Osteocyte (in vitro differentiated cells): ENCODE measurements around the gene MYO1B. TPM values are rescaled to one million over a fixed set of nuclear protein-coding genes. Genes with fewer than 3 reads are reported as not detected.

Experiments
- DNase-seq: peaks from one replicate; pipeline ENCODE4 v3.0.0; 2021; ENCODE audit warnings: mixed read lengths; ENCODE audit not compliant: unreplicated experiment; ENCODE audit errors: extremely low spot score
- H3K27ac Mint-ChIP-seq: one replicate; pipeline ENCODE4 v1.8.0; 2021; ENCODE audit warnings: mild to moderate bottlenecking, mixed read lengths; ENCODE audit not compliant: unreplicated experiment
- H3K27me3 Mint-ChIP-seq: one replicate; pipeline ENCODE4 v1.8.0; 2021; ENCODE audit warnings: mixed read lengths; ENCODE audit not compliant: unreplicated experiment
- H3K36me3 Mint-ChIP-seq: one replicate; pipeline ENCODE4 v1.8.0; 2021; ENCODE audit warnings: mixed read lengths; ENCODE audit not compliant: unreplicated experiment
- H3K4me1 Mint-ChIP-seq: one replicate; pipeline ENCODE4 v1.8.0; 2021; ENCODE audit warnings: mixed read lengths; ENCODE audit not compliant: unreplicated experiment
- H3K4me3 Mint-ChIP-seq: one replicate; pipeline ENCODE4 v1.8.0; 2021; ENCODE audit warnings: mild to moderate bottlenecking, moderate library complexity, mixed read lengths; ENCODE audit not compliant: unreplicated experiment
- H3K9me3 Mint-ChIP-seq: one replicate; pipeline ENCODE4 v1.8.0; 2021; ENCODE audit warnings: mixed read lengths; ENCODE audit not compliant: unreplicated experiment
- total RNA-seq: library from RNA; stranded (reverse); gene quantifications from 2 replicates; pipeline ENCODE4 v1.2.1, GENCODE V29; 2021
- TF ChIP-seq, protein P1 (sequence below): fragments of 200-600 bp; sonication (generic); IDR thresholded peaks from 2 replicates; pipeline ENCODE4 v1.5.0; 2021; ENCODE audit warnings: antibody characterized with exemption, mild to moderate bottlenecking, moderate library complexity

The MYO1B gene
- total RNA-seq, 1 donor from 2014 or later = 91.1 TPM

- Mint-ChIP-seq H3K27me3 (no peaks in the 10 kb centered on the region), H3K9me3 (no peaks in the 10 kb centered on the region), H3K4me3 (peak overlapping the region; percentile 42), H3K4me1 (peaks cover 49% of the 10 kb centered on the region), H3K36me3 (no peaks in the 10 kb centered on the region), H3K27ac (peak overlapping the region; percentile 79)
- TF ChIP-seq, protein P1, sequence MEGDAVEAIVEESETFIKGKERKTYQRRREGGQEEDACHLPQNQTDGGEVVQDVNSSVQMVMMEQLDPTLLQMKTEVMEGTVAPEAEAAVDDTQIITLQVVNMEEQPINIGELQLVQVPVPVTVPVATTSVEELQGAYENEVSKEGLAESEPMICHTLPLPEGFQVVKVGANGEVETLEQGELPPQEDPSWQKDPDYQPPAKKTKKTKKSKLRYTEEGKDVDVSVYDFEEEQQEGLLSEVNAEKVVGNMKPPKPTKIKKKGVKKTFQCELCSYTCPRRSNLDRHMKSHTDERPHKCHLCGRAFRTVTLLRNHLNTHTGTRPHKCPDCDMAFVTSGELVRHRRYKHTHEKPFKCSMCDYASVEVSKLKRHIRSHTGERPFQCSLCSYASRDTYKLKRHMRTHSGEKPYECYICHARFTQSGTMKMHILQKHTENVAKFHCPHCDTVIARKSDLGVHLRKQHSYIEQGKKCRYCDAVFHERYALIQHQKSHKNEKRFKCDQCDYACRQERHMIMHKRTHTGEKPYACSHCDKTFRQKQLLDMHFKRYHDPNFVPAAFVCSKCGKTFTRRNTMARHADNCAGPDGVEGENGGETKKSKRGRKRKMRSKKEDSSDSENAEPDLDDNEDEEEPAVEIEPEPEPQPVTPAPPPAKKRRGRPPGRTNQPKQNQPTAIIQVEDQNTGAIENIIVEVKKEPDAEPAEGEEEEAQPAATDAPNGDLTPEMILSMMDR = no peak
- DNase-seq = no peak
These were observed 21.0 kb downstream of the MYO1B start for GRCh38 chr2:191266201-191266600.

DNA sequence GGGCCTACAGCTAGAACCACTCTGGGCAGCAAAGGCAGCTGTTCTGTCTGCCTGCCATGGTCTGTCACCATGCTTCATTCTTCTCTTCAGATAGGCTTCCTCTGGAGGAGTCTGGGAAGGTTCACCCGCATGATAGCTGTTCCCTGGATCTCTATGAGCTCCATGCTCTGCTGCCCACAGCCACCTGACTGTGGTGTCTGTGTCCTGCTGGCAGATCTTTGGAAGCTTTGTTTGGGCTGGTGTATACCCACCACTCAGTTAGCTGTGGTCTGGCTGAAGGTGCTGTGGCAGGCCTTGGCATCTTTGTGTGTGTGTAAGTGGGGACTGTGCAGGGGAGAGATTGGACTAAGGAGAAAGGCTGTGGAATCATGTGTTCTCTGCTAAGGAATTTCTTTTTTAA lies 23.4 kb downstream of the MYO1B start:
- no peaks in the 10 kb centered on the region for H3K9me3 Mint-ChIP-seq
- peaks cover 37% of the 10 kb centered on the region for H3K4me1 Mint-ChIP-seq
- H3K36me3 Mint-ChIP-seq = no peaks in the 10 kb centered on the region
- no peaks in the 10 kb centered on the region for H3K27me3 Mint-ChIP-seq
- TF ChIP-seq, protein P1 = no peak
- H3K4me3 Mint-ChIP-seq = no peak overlapping the region
- no peak for DNase-seq
- no peak overlapping the region for H3K27ac Mint-ChIP-seq

DNA sequence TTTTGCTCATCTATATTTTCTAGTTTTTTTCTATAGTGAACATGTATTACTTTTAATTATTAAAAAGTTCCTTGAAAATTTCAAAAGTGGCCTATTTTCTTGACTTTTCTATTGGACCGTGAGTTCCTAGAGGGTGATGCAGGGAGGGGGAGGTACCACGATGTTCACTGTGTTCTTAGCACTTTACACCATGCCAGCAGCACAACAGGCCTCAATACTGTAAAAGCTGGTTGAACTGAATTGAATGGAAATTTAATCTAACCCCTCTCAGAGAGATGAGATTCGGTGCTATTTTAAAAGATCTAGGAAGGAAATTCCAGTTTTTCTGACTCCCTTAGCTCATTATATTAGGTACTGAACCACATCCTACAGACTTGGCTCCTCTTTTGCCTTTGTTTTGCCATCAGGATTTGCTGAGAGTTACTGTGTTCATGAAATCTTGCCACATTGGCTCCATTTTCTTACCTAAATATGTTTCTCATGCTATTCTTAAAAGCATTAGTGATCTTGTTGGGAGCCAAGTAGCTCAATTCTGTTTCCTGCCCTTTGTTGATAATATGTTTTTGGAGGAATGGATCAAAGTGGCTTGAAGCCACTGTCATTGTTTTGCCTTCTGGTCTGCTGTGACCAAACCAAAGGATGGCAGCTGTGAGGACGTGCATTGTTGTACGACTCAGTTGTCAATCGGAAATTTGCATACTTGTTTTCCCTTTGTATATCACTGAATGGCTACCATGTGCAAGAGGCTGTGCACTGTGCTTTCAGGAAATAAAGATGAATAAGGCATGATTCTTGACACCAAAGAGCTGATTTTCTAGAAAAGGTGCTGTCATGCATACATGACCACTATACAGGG lies 25.3 kb downstream of the MYO1B start:
- H3K9me3 Mint-ChIP-seq = no peaks in the 10 kb centered on the region
- H3K4me3 Mint-ChIP-seq = no peak overlapping the region
- no peaks in the 10 kb centered on the region for H3K36me3 Mint-ChIP-seq
- no peaks in the 10 kb centered on the region for H3K27me3 Mint-ChIP-seq
- DNase-seq = no peak
- H3K27ac Mint-ChIP-seq = no peak overlapping the region
- TF ChIP-seq, protein P1 = no peak
- H3K4me1 Mint-ChIP-seq = peaks cover 25% of the 10 kb centered on the region

DNA sequence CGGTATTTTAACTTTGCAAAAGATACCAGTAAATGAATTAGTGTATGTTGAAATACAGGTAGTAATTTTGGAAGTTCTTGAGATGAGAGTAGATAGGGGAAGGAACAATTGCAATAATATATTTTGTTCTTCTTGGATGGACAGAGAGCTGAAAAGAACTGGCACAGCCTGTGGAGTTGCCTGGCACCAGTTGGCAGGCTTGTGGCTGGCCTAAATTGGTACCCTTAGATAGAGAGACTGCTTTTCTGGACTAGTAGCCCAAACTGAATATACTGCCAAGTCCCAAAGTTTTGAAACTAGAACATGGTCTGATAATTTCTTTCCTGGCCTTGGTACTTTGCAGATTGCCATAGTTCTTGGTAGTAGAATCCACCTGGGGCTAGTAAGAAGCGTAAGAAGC lies 26.9 kb downstream of the MYO1B start:
- TF ChIP-seq, protein P1 = no peak
- H3K36me3 Mint-ChIP-seq = peaks cover 5% of the 10 kb centered on the region
- no peak overlapping the region for H3K27ac Mint-ChIP-seq
- H3K27me3 Mint-ChIP-seq = no peaks in the 10 kb centered on the region
- no peak overlapping the region for H3K4me3 Mint-ChIP-seq
- H3K9me3 Mint-ChIP-seq = no peaks in the 10 kb centered on the region
- H3K4me1 Mint-ChIP-seq = peaks cover 16% of the 10 kb centered on the region
- DNase-seq = no peak

GRCh38 chr2:191274413-191274815 lies 29.2 kb downstream of the MYO1B start:
- no peaks in the 10 kb centered on the region for H3K9me3 Mint-ChIP-seq
- peaks cover 19% of the 10 kb centered on the region for H3K36me3 Mint-ChIP-seq
- DNase-seq = no peak
- H3K27me3 Mint-ChIP-seq = no peaks in the 10 kb centered on the region
- no peak overlapping the region for H3K4me3 Mint-ChIP-seq
- H3K27ac Mint-ChIP-seq = no peak overlapping the region
- peaks cover 11% of the 10 kb centered on the region for H3K4me1 Mint-ChIP-seq
- TF ChIP-seq, protein P1 = no peak
